HT-29 (cell line): ENCODE data around the gene LENG9. TPM values are rescaled to one million over a fixed set of nuclear protein-coding genes. Genes with fewer than 3 reads are reported as not detected.
A peak's percentile ranks its signal among the peaks of the same experiment; 100 is the strongest.
"Not testable (repeated sequence)": the region's sequence is repeated elsewhere in the genome, so short reads cannot be mapped to it uniquely, and the experiment has no call there.

Experiments used
- DNase-seq: peaks from one replicate; pipeline ENCODE4 v3.0.0-alpha.2; 2015; ENCODE audit warnings: low spot score
- total RNA-seq: library from RNA; depleted of rRNA; stranded (reverse); fragments of >200 nt; shearing (Covaris generic); gene quantifications from 2 replicates; pipeline ENCODE4 v1.2.3, GENCODE V29; 2014

LENG9 gene
- total RNA-seq, 1 experiment from 2014 or later = 40.2 TPM

DNA sequence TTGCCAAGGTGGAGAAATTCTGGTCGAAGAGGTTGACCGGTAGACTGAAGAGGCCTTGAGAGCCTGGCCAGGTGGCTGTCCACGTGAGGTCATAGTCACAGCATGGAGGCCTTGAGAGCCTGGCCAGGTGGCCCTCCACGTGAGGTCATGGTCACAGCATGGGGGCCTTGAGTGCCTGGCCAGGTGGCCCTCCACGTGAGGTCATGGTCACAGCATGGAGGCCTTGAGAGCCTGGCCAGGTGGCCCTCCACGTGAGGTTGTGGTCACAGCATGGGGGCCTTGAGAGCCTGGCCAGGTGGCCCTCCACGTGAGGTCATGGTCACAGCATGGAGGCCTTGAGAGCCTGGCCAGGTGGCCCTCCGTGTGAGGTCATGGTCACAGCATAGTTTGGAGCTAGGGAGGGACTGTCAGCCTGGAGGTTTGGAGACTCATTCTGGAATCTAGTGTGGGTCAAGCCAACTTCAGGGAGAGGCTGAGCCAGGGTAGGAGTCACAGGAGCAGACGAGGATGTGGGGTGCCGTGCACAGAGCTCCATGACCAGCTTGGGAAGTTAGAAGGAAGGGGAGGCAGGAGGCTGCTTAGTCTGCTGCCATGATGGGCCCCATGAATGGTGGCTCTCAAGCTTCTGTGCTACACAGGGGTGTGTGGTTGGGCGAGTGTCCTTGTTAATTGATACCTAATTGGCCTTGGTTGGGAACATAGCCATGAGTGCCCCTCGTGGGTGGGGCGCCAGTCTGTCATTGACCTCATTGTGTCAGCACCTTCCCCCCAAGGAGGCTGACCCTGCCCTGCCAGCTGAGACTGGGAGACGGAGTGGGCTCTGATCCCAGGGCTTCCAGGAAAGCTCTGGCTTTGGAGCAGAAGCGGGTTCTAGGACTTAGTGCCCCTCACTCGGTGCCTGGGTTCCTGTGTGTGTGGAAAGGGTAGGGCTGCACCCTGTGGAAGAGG is 4.0 kb downstream of the LENG9 start:
- DNase-seq = no peak

DNA sequence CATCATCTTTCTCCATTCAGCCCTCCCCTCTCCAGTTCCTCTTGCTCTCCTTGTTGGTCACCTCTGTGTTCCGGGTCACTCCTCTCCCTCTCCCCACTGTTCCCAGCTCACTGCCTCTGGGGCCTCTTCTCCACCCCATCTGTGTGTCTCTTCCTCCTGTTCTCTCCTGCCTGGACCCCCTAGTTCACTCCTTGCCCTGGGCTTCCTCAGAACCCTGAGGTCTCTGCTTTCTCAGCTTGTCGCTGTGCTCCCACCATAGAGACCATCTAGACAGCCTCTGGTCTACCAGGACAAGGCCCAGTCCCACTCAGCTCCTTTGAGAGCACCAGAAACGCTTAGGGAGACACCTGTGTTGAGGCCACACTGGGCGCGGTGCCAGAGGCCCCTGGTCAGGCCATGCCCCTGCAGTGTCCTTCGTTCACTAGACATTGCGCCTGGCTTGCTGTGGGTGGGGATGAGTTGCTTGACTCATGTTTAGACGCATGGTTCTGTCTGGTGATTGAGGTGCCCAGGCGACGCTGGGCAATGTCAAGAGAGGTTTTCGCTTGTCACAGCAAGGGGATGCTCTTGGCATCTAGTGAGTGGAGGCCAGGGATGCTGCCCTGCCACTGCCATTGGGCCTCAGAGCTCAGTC is 4.8 kb downstream of the LENG9 start:
- no peak for DNase-seq

DNA sequence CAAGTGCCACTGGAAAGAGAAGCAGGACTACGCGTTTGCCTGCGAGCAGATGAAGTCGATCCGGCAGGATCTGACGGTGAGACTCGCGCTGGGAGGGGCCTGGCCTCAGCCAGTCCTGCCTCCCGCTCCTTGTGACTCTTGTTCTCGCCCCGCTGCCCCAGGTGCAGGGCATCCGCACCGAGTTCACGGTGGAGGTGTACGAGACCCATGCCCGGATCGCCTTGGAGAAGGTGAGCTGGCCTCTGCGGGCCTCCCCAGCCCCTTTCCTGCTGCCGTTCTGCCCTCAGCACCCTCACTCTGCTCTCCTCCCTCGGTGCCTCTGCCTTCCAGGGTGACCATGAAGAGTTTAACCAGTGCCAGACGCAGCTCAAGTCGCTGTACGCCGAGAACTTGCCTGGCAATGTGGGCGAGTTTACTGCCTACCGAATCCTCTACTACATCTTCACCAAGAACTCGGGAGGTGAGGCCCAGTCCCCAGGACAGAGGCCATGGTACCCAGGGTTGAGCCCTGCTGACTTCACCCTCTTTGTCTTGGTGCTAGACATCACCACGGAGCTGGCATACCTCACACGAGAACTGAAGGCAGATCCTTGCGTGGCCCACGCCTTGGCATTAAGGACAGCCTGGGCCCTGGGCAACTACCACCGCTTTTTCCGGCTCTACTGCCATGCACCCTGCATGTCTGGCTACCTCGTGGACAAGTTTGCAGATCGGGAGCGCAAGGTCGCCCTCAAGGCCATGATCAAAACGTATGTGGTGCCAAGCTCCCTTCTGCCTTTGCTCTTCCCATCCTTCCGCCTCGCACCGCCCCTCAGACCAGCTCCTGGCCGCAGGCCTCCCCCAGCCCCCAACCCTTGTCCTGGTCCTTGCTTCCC is 5.6 kb downstream of the LENG9 start:
- DNase-seq = no peak

DNA sequence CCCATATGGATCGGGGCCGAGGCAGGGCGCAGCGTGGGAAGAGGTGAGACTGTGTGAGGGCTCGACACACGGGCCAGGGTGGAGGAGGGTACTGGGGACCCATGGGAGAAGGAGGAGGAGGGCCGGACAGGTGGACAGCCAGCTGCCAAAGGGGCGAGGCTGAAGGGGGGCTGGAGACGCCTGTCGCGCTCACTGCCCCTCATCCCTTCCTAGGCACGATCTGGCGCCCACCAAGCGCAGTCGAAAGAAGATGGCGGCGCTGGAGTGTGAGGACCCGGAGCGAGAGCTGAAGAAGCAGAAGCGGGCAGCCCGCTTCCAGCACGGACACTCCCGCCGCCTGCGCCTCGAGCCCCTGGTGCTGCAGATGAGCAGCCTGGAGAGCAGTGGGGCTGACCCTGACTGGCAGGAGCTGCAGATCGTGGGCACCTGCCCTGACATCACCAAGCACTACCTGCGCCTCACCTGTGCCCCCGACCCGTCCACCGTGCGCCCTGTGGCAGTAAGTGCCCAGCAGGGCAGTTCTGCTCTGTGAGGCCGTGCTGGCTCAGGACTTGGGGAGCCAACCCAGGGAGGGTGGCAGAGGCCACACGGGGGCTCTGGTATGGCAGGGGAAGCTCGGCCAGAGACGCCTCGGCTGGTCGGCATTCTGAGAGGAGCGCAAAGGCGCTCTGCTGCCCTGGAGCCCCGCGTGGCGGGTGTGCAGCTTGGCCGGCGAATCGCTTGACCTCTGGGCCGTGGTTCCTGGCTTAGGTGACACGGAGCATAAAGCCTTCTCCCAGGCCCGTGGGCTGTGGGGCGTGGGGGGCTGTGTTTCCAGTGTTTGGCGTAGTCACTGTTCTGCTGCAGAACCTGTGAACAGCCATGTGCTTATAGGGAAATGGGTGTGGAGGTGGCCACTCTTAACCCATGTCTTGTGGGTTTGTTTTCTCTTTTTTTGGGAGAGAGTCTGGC is 6.9 kb downstream of the LENG9 start:
- DNase-seq = no peak

DNA sequence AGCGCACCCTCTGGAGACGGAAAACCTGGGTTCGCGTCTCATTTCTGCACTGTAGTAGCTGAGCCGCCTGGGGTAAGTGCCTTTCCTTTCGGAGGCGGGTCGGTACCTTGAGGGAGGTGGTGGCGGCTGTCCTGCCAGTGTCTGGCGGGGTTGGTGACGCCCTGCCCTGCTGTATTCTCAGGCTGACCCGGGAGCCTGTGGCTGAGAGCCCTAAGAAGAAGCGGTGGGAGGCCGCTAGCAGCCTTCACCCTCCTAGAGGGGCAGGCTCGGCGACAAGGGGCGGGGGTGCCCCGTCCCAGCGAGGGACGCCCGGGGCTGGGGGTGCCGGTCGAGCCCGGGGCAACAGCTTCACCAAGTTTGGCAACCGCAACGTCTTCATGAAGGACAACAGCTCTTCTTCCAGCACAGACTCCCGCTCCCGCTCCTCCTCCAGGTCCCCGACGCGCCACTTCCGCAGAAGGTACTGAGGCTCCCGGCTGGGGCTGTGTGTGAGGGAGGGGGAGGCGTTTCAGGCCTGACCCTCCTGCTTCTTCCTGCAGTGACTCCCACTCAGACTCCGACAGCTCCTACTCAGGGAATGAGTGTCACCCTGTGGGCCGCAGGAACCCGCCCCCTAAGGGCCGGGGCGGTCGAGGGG is 7.7 kb downstream of the LENG9 start:
- DNase-seq = no peak

- no peak for DNase-seq
Observed at GRCh38 chr19:54454781-54455675, 8.6 kb downstream of the LENG9 start.

DNA sequence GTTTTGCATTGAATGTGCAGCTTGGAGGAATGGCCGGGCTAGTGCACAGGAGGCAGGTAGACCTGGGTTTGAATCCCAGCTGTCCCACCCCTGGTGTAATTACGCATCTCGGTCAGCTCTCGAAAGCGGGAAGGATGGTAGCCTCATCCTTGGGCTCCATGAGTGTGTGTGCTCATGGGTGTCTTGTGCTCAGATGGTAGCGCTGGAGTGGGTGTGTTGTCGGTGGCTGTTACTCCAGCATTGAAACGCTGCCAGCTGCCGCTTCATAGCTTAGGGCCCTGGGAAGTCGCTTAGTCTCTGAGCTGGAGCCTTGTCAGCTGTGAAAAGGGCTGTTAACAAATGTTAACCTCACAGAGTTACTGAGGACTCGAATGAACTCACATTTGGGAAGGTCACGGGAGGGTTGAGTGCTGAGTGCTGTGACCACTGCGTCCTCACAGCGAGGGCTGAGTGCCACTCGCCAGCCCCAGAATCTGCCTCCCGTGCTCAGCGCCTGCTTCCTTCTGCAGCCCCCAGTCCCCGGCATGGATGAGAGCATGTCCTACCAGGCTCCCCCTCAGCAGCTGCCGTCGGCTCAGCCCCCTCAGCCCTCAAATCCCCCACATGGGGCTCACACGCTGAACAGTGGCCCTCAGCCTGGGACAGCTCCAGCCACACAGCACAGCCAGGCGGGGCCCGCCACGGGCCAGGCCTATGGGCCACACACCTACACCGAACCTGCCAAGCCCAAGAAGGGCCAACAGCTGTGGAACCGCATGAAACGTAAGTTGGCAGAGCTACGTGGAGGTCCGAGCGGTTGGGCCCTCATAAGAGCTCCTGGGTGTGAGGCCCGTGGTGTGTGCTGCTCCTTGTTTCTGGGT is 9.4 kb downstream of the LENG9 start:
- no peak for DNase-seq

DNA sequence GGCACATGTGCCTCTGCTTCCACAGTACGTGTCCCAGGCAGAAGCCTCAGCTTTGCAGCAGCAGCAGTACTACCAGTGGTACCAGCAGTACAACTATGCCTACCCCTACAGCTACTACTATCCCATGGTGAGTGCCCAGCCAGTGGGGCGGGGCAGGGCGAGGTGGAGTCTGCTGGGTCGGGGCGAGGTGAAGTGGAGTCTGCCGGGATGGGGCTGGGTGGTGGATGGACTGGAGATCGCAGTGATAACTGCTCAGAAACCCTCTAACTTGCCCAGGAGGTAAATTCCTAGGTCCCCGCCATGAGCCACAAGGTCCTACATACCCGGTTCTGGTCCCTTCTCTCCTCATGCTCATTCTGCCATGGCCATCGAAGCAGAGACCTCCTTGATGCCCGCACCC is 11.0 kb downstream of the LENG9 start:
- no peak for DNase-seq

- DNase-seq = no peak
Observed at GRCh38 chr19:54451997-54452396, 11.6 kb downstream of the LENG9 start.

GRCh38 chr19:54451331-54451871 is 12.2 kb downstream of the LENG9 start:
- DNase-seq = no peak

- DNase-seq = no peak
Observed at GRCh38 chr19:54449701-54450069, 13.9 kb downstream of the LENG9 start.

DNA sequence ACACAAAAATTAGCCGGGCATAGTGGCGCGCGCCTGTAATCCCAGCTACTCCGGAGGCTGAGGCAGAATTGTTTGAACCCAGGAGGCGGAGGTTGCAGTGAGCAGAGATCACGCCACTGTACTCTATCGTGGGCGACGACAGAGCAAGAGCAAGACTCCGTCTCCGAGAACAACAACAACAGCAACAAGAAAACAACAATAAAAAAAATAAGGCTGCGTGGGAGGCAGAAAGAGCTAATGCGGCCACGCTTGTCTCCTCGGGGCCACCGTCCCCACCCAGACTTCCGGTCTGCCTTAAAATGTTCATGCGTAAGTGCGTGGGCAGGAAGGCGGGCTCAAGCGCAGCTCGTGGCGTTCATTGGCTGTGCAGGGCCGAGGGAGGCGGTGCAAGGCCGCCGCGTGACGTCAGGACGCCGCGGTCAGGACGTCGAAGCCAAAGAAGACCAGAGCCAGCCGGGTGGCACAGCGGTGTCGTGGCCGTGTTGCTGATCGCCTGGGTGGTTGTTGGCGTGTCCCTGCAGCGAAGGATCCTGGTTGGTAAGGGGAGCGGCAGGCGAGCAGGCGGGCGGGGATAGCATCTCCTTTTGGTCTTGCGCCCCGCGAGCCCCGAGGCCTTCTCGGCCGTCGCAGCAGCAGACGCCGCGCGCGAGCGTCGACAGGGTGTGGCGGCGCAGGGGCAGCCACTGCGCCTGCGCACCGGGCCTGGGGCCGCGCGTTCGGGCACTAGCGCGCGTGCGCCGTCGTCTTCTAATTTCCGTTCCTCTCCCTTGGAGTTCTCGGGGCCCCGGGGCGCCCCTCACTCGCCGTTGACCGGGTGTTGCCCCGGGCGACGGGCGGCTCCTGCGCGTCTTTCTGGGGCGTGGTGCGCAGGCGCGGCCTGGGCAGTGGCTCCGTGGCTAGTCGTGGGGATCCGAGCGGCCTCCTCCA is 14.5 kb downstream of the LENG9 start, which contains the start of gene LENG8:
Gene LENG8, plus strand, starts transcription at position 426 of the 927 bp plus-strand sequence. CDS start 2,146 bp downstream, outside the sequence.
- DNase-seq = peak; percentile 99

- peak; percentile 72 for DNase-seq
Observed at GRCh38 chr19:54448040-54448773, 15.4 kb downstream of the LENG9 start.

DNA sequence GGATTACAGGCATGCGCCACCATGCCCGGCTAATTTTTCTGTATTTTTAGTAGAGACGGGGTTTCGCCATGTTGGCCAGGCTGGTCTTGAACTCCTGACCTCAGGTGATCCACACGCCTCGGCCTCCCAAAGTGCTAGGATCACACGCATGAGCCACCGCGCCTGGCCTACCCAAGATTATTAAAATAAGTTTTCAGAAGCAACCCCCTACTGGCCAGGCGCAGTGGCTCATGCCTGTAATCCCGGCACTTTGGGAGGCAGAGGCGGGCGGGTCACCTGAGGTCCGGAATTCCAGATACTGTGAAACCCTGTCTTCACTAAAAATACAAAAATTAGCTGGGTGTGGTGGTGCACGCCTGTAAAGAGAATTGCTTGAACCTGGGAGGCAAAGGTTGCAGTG is 17.2 kb downstream of the LENG9 start:
- not testable (repeated sequence) for DNase-seq

DNA sequence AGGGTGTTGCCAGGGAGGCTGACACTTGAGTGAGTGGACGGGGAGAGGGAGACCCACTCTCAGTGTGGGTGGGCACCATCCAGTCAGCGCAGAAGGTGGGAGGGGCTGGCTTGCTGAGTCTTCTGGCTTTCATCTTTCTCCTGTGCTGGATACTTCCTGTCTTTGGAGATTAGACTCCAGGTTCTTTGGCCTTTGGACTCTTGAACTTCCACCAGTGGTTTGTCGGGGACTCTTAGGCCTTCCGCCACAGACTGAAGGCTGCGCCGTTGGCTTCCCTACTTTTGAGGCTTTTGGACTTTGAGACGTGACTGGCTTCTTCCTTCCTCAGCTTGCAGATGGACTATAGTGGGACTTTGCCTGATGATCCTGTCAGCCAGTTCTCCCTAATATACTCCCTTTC is 18.8 kb downstream of the LENG9 start:
- peak; percentile 82 for DNase-seq

DNA sequence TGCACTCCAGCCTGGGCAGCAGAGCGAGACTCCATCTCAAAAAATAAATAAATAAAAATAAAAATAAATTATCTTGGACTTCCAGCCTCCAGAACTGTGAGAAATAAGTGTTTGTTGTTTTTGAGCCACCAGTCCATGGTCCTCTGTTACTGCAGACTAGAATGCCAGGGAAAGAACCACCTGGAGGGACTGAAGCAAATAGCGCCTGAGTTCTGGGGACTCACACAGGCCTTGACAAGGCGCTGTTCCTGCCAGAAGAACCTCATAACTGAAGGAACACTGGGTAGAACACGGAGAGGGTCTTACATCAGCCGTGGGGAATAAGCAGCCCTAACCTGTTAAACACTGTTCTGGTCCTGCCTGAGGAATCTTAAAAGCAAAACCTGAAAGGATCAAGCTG is 22.9 kb downstream of the LENG9 start:
- DNase-seq = no peak
